22Rv1 (cell line): ENCODE results near the gene PCSK5.

ENCODE experiments used
- H3K27ac ChIP-seq: fragments of 450-650 bp; 2 replicates; pipeline ENCODE4 v1.5.1; 2017
- ZFX ChIP-seq: fragments of 450-650 bp; IDR thresholded peaks from 2 replicates; pipeline ENCODE4 v1.6.1; 2017; ENCODE audit warnings: antibody characterized with exemption, borderline replicate concordance
- TF ChIP-seq, protein P1 (sequence below): fragments of 450-650 bp; IDR thresholded peaks from 2 replicates; pipeline ENCODE4 v1.5.1; 2017; ENCODE audit warnings: mild to moderate bottlenecking

PCSK5 gene

DNA sequence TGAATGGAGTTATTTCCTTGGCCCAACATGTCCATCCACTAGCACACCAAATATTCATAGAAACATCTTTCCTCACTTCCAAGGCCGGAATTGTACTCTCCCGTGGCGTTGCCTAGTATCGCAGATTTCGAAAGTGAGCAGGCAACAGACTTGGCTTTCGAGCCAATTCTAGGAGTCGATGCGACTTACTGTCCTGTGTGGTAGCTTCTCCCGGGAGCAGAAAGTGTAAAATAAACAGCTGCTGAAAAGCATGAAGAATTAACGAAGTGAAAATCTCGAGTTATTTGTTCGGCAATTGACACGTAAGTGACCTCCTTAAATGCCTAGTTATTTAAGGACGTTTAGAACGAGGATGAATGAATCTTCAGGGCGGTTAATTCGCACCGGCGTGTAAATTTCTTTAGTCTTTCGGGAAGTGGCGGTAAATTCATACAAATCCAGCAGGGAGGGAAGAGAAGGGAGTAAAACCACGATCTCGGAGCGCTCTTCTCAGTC lies 449 bp upstream of the PCSK5 start:
- no peak overlapping the region for H3K27ac ChIP-seq
- TF ChIP-seq, protein P1, sequence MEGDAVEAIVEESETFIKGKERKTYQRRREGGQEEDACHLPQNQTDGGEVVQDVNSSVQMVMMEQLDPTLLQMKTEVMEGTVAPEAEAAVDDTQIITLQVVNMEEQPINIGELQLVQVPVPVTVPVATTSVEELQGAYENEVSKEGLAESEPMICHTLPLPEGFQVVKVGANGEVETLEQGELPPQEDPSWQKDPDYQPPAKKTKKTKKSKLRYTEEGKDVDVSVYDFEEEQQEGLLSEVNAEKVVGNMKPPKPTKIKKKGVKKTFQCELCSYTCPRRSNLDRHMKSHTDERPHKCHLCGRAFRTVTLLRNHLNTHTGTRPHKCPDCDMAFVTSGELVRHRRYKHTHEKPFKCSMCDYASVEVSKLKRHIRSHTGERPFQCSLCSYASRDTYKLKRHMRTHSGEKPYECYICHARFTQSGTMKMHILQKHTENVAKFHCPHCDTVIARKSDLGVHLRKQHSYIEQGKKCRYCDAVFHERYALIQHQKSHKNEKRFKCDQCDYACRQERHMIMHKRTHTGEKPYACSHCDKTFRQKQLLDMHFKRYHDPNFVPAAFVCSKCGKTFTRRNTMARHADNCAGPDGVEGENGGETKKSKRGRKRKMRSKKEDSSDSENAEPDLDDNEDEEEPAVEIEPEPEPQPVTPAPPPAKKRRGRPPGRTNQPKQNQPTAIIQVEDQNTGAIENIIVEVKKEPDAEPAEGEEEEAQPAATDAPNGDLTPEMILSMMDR, result no peak
- no peak for TF ChIP-seq ZFX

- H3K27ac ChIP-seq, result no peak overlapping the region
- TF ChIP-seq, protein P1, result no peak
- TF ChIP-seq ZFX, result no peak
Observed at GRCh38 chr9:75891277-75891741, 836 bp downstream of the PCSK5 start.

DNA sequence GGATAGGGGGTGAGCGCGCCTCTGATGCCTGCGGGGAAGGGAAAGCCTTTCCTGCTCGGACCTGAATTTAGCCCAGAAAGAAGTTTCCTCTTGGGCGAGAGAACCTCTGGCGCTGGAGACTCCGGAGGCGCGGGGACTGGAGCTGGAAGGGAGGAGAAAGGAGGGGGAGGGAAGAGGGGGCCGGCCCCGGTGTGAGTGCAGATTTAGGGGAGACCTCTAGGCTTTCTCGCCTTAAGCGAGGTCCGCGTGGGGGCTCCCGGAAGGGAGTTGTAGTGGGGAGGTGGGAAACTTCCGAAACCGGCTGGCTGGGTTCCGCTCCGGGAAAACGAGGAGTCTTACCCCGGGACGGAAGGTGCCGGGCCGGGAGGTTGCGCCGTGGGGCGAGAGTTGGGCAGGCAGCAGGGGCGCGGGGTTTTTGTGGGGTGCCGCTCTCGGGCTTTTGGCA lies 1.3 kb downstream of the PCSK5 start:
- no peak overlapping the region for H3K27ac ChIP-seq
- no peak for TF ChIP-seq ZFX
- TF ChIP-seq, protein P1, result no peak

DNA sequence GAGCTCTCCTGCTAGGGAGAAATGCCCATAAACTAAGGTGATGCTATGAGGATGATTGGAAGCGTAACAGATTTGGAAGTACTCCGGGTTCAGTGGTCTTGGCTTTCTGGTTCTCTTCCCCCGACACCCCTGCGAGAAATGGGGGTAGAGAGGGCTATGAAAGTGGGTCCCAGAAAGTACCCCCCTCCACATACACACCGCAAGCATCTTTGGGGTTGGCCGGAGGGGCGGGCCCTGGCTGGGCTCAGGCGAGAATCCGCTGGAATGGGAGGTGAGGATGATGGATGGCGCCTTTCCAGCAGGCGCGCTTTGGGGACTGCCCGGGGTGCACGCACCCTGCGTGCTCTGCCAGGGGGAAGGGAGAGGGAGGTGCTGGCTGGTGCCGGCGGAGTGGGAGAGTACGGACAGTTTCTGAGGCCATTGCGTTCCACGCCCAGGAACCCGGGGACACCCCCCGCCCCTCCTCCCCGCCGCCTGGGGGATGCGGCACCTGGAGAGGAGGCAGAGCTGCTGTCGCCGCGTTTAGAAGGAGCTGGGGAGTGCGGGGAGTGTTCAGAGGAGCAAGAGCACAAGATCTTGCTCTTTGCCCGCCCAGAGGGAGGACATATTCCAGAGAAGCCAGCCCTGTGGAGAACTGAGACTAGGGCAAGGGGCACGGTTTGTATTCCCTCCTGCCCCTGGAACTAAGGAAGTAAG lies 1.9 kb downstream of the PCSK5 start:
- TF ChIP-seq, protein P1, result no peak
- no peak for TF ChIP-seq ZFX
- no peak overlapping the region for H3K27ac ChIP-seq

DNA sequence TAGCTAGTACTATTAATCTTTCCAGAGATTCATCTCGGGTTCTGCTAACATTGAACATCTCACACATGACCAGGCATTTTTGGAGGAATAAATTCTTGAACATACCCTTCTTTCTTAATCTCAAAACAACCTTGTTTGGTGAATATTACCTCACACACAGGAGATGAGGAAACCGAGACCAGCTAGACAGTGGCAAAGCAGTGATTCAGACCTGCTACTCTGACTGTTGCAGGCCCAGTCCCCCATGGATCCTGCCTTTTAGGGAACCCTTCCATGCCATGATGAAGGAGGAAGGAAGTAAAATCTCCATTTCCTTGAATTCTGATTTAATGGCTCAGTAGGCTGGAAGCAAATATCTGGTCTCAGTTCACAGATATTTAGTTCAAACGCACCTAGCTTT lies 2.6 kb downstream of the PCSK5 start:
- no peak overlapping the region for H3K27ac ChIP-seq

DNA sequence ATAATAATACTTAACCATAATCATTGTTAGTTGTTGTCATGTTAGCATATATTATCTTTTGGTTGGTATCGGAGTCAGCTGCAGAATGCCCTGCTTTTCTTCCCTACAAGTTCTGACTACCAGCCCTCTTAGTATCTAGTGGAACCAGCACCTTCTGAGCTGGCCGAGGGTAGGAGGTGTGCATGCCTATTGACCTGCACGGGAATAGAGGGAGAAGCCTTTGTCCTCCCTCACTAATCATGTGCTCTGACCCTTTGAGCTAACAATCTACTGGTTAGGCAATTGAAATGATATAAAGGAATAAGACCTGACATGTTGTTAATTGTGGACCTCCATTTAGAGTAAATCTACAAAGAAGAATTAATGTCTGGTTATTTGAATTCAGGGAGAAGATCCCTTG lies 4.1 kb downstream of the PCSK5 start:
- no peak overlapping the region for H3K27ac ChIP-seq
- TF ChIP-seq, protein P1, result no peak
- TF ChIP-seq ZFX, result no peak

More for the DNA sequence above, 2.6 kb downstream of the PCSK5 start:
- TF ChIP-seq, protein P1, result no peak
- TF ChIP-seq ZFX, result no peak

GRCh38 chr9:75895112-75895511 lies 4.6 kb downstream of the PCSK5 start:
- H3K27ac ChIP-seq, result no peak overlapping the region
- TF ChIP-seq ZFX, result no peak
- TF ChIP-seq, protein P1, result no peak
